ENCODE measurements around the gene FGGY.

DNA sequence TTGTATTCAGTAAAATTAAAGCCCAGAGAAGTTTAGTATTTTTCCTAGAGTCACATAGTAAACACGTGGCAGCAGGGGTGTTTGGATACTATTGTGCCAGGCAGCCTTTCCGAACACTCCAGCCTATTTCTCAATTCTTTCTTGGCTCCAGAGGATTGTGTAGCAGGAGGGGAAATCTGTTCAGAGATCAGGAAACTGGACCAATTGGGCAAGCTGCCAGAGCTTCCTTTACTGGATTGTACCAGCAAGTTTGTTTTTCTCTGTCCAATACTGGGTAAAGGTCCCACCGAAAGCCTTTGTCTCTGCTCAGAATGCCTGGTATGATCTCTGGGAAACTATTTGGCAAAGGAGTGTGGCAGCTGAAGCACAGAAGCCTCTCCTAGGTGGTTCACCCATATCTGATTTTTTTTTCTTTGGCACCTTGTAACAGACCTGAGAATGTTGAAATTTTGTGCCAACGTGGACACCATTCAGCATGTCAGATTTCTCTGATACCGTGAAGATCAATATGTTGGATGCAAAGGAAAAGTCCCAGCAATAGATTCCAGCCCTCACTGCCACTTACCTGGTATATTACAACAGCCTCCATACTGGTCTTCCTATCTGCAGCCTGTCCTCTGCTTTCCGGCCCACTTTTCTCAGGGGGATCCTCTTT lies 126.2 kb downstream of the FGGY start:
- TF ChIP-seq, protein P1, sequence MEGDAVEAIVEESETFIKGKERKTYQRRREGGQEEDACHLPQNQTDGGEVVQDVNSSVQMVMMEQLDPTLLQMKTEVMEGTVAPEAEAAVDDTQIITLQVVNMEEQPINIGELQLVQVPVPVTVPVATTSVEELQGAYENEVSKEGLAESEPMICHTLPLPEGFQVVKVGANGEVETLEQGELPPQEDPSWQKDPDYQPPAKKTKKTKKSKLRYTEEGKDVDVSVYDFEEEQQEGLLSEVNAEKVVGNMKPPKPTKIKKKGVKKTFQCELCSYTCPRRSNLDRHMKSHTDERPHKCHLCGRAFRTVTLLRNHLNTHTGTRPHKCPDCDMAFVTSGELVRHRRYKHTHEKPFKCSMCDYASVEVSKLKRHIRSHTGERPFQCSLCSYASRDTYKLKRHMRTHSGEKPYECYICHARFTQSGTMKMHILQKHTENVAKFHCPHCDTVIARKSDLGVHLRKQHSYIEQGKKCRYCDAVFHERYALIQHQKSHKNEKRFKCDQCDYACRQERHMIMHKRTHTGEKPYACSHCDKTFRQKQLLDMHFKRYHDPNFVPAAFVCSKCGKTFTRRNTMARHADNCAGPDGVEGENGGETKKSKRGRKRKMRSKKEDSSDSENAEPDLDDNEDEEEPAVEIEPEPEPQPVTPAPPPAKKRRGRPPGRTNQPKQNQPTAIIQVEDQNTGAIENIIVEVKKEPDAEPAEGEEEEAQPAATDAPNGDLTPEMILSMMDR (IDR thresholded peaks at IDR 0.05): no peak
- TF ChIP-seq POLR2A (IDR thresholded peaks at IDR 0.05) (no peak), POLR2AphosphoS5 (IDR thresholded peaks at IDR 0.05) (peak in 1 of 3 donors; percentile 72), EP300 (IDR thresholded peaks at IDR 0.05) (no peak)
